H54 (cell line): ENCODE data around the gene ALDH4A1.
A peak's percentile ranks its signal among the peaks of the same experiment; 100 is the strongest.

Experiments
- DNase-seq: peaks from one replicate; pipeline ENCODE4 v3.0.0; 2011; ENCODE audit warnings: low spot score, mixed read lengths; ENCODE audit not compliant: insufficient read length
- FAIRE-seq: peaks from 3 replicates; lab custom pipeline; 2011; peaks lifted over from hg19 to GRCh38; lab: Jason Lieb, UNC
- POLR2A ChIP-seq: IDR thresholded peaks from 2 replicates; pipeline ENCODE4 v1.6.1; 2011; ENCODE audit warnings: low read depth, mild to moderate bottlenecking, low read length

ALDH4A1 gene

GRCh38 chr1:18922848-18923755 lies 20.7 kb upstream of the ALDH4A1 start:
- no peak for TF ChIP-seq POLR2A
- no peak for FAIRE-seq
- no peak for DNase-seq

GRCh38 chr1:18922319-18922726 lies 20.0 kb upstream of the ALDH4A1 start:
- no peak for TF ChIP-seq POLR2A
- FAIRE-seq (no peak), DNase-seq (peak; percentile 59)

- FAIRE-seq: no peak
- no peak for DNase-seq
Observed at GRCh38 chr1:18921516-18922251, 19.3 kb upstream of the ALDH4A1 start.

GRCh38 chr1:18920931-18921330 lies 18.6 kb upstream of the ALDH4A1 start:
- no peak for FAIRE-seq
- DNase-seq: no peak
- no peak for TF ChIP-seq POLR2A

More at GRCh38 chr1:18921516-18922251, 19.3 kb upstream of the ALDH4A1 start:
- TF ChIP-seq POLR2A: no peak

GRCh38 chr1:18919956-18920355 lies 17.6 kb upstream of the ALDH4A1 start:
- no peak for TF ChIP-seq POLR2A
- FAIRE-seq: no peak
- no peak for DNase-seq

- DNase-seq (no peak), FAIRE-seq (no peak)
- TF ChIP-seq POLR2A: no peak
Observed at GRCh38 chr1:18919197-18919905, 17.0 kb upstream of the ALDH4A1 start.

- TF ChIP-seq POLR2A: no peak
- FAIRE-seq: no peak
- DNase-seq: no peak
Observed at GRCh38 chr1:18918417-18918816, 16.1 kb upstream of the ALDH4A1 start.

- TF ChIP-seq POLR2A: no peak
- DNase-seq: no peak
- FAIRE-seq: no peak
Observed at GRCh38 chr1:18917071-18917799, 14.9 kb upstream of the ALDH4A1 start.

- no peak for TF ChIP-seq POLR2A
- DNase-seq (no peak), FAIRE-seq (no peak)
Observed at GRCh38 chr1:18915341-18915740, 13.0 kb upstream of the ALDH4A1 start.

- FAIRE-seq (no peak), DNase-seq (peak; percentile 79)
- no peak for TF ChIP-seq POLR2A
Observed at GRCh38 chr1:18913065-18913835, 10.9 kb upstream of the ALDH4A1 start.

GRCh38 chr1:18912550-18912949 lies 10.2 kb upstream of the ALDH4A1 start:
- TF ChIP-seq POLR2A: no peak
- no peak for DNase-seq
- FAIRE-seq: no peak

- FAIRE-seq: no peak
- no peak for DNase-seq
- TF ChIP-seq POLR2A: no peak
Observed at GRCh38 chr1:18908911-18909771, 6.8 kb upstream of the ALDH4A1 start.
